Smooth muscle cell (in vitro differentiated cells): ENCODE data around the gene DUS1L. TPM values are rescaled to one million over a fixed set of nuclear protein-coding genes. Genes with fewer than 3 reads are reported as not detected.
A peak's percentile ranks its signal among the peaks of the same experiment; 100 is the strongest.

Experiments used
- DNase-seq: peaks from one replicate; lab custom pipeline; 2025; ENCODE audit not compliant: unreplicated experiment; lab: John Stamatoyannopoulos, UW
- H2AFZ ChIP-seq: fragments of 200-600 bp; sonication (generic); 2 replicates; pipeline ENCODE4 v1.6.0; 2016; ENCODE audit warnings: antibody characterized with exemption, low read depth, mild to moderate bottlenecking
- H3F3A ChIP-seq: fragments of 200-600 bp; sonication (generic); 2 replicates; pipeline ENCODE4 v1.6.0; 2017; ENCODE audit warnings: antibody characterized with exemption, low read depth
- H3K27ac ChIP-seq: fragments of 200-600 bp; sonication (generic); 2 replicates; pipeline ENCODE4 v1.5.1; 2016; ENCODE audit warnings: low read depth, mild to moderate bottlenecking
- H3K27me3 ChIP-seq: fragments of 200-600 bp; sonication (generic); 2 replicates; pipeline ENCODE4 v1.6.1; 2016; ENCODE audit warnings: low read depth, mild to moderate bottlenecking
- H3K36me3 ChIP-seq: fragments of 200-600 bp; sonication (generic); 2 replicates; pipeline ENCODE4 v1.5.1; 2016; ENCODE audit warnings: low read depth
- H3K4me1 ChIP-seq: fragments of 200-600 bp; sonication (generic); 2 replicates; pipeline ENCODE4 v1.5.1; 2016; ENCODE audit warnings: low read depth
- H3K4me2 ChIP-seq: fragments of 200-600 bp; sonication (generic); 2 replicates; pipeline ENCODE4 v1.6.0; 2016; ENCODE audit warnings: mild to moderate bottlenecking
- H3K4me3 ChIP-seq: fragments of 200-600 bp; sonication (generic); 2 replicates; pipeline ENCODE4 v1.5.1; 2016; ENCODE audit warnings: mild to moderate bottlenecking
- H3K79me2 ChIP-seq: fragments of 200-600 bp; sonication (generic); 2 replicates; pipeline ENCODE4 v1.6.0; 2016; ENCODE audit warnings: low read depth, mild to moderate bottlenecking
- H3K9ac ChIP-seq: fragments of 200-600 bp; sonication (generic); 2 replicates; pipeline ENCODE4 v1.6.0; 2016; ENCODE audit warnings: low read depth
- H3K9me3 ChIP-seq: fragments of 200-600 bp; sonication (generic); replicated peaks from 2 replicates; pipeline ENCODE4 v1.5.1; 2016; ENCODE audit warnings: low read depth
- H4K20me1 ChIP-seq: fragments of 200-600 bp; sonication (generic); 2 replicates; pipeline ENCODE4 v1.6.0; 2016; ENCODE audit warnings: low read depth
- CTCF ChIP-seq: fragments of 200-600 bp; sonication (generic); IDR thresholded peaks from 2 replicates; pipeline ENCODE4 v1.5.1; 2017; ENCODE audit warnings: borderline replicate concordance, mild to moderate bottlenecking, antibody characterized with exemption; ENCODE audit not compliant: insufficient read depth, poor library complexity, severe bottlenecking
- WGBS: methylation state at CpG from one replicate; pipeline ENCODE4 v1.1.7; 2016; ENCODE audit warnings: low lambda C conversion rate; 5-methylcytosine and 5-hydroxymethylcytosine counted together
- polyA plus RNA-seq: library from polyadenylated mRNA; unstranded; fragments of >200 nt; fragmentation: Nextera tagmentation; extraction: Ambion mirVana; gene quantifications from 2 replicates; pipeline ENCODE4 v1.2.1, GENCODE V29; 2016
- total RNA-seq: library from RNA; depleted of rRNA; stranded (reverse); fragments of >200 nt; gene quantifications from 2 replicates; pipeline ENCODE4 v1.2.3, GENCODE V29; 2014

Gene DUS1L
- total and polyA plus RNA-seq, 2 experiments from 2014 or later, result 49.4 to 125 TPM

DNA sequence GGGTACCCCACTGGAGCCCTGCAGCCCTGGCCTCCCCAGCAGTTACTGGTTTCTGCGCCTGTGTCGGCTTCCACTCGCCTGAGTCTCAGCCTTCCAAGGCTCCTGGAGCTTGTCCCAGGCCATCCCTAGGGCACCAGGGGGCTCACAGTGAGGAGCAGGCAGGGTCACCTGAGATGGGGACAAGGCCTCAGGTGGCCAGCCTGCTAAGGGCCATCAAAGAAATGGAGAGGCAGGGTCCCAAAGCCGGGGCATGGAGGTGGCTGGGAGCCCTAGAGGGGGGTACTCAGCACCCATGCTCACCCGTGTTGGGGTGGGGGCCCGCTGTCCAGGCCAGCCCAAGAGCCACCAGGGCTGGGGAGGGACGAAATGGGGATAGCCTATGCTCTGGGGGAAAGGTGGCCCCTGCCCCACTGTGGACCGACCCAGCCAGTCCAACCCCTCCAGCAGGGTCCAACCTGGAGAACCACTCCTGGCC, 31.1 kb upstream of the DUS1L start:
- no peaks in the 10 kb centered on the region for H3K9me3 ChIP-seq
- peak overlapping the region; percentile 78 for H3K27ac ChIP-seq
- WGBS, result 28% methylated on average over 8 of the region's 8 CpGs
- H2AFZ ChIP-seq, result no peak overlapping the region
- H3F3A ChIP-seq, result peaks cover 10% of the 10 kb centered on the region
- H3K27me3 ChIP-seq, result no peaks in the 10 kb centered on the region
- no peak for DNase-seq
- peak overlapping the region; percentile 100 for H3K4me2 ChIP-seq
- peaks cover 53% of the 10 kb centered on the region for H3K79me2 ChIP-seq
- TF ChIP-seq CTCF, result no peak
- H3K4me1 ChIP-seq, result peaks cover 34% of the 10 kb centered on the region
- peaks cover 57% of the 10 kb centered on the region for H4K20me1 ChIP-seq
- H3K9ac ChIP-seq, result peak overlapping the region; percentile 86
- H3K36me3 ChIP-seq, result no peaks in the 10 kb centered on the region
- peak overlapping the region; percentile 97 for H3K4me3 ChIP-seq

- Histone ChIP-seq H3F3A (peaks cover 10% of the 10 kb centered on the region), H3K4me3 (peak overlapping the region; percentile 97), H3K9ac (peak overlapping the region; percentile 86), H3K27ac (no peak overlapping the region), H3K27me3 (no peaks in the 10 kb centered on the region), H3K36me3 (no peaks in the 10 kb centered on the region), H2AFZ (no peak overlapping the region), H3K4me2 (peak overlapping the region; percentile 100), H3K79me2 (peaks cover 53% of the 10 kb centered on the region), H4K20me1 (peaks cover 64% of the 10 kb centered on the region), H3K9me3 (no peaks in the 10 kb centered on the region), H3K4me1 (peaks cover 34% of the 10 kb centered on the region)
- TF ChIP-seq CTCF, result no peak
- DNase-seq, result no peak
- 81% methylated on average over 34 of the region's 35 CpGs for WGBS
These were observed 30.4 kb upstream of the DUS1L start for GRCh38 chr17:82095777-82096708.

GRCh38 chr17:82094931-82095776, 29.6 kb upstream of the DUS1L start:
- H3K9me3 ChIP-seq, result no peaks in the 10 kb centered on the region
- WGBS, result 89% methylated on average over 35 of the region's 37 CpGs
- H3K36me3 ChIP-seq, result no peaks in the 10 kb centered on the region
- H3K27ac ChIP-seq, result no peak overlapping the region
- H3K4me1 ChIP-seq, result peaks cover 28% of the 10 kb centered on the region
- H3K4me3 ChIP-seq, result peak overlapping the region; percentile 28
- DNase-seq, result no peak
- H3K4me2 ChIP-seq, result peak overlapping the region; percentile 100
- H3K9ac ChIP-seq, result no peak overlapping the region
- H3F3A ChIP-seq, result peaks cover 1% of the 10 kb centered on the region
- no peak overlapping the region for H2AFZ ChIP-seq
- TF ChIP-seq CTCF, result no peak
- H3K27me3 ChIP-seq, result no peaks in the 10 kb centered on the region
- peaks cover 73% of the 10 kb centered on the region for H4K20me1 ChIP-seq
- peaks cover 53% of the 10 kb centered on the region for H3K79me2 ChIP-seq
